ENCODE measurements around the gene LAMB1.

DNA sequence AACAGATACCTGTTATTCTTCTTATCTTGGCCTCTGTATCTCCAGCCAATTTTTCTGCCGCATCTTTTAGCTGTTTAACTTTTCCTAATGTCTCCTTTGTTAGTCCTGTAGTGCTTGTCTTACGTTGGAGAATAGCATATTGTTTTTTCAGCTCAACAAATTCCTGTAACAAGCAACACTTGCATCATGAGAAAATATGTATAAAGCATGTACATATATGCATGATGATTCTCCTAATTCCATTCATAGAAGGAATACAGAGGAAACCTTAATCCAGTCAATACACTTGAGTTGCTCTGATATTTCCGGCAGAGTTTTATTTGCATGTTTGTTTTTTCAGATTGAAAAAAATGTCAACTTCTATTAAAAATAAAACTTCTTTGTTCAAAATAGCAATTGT is 26.1 kb upstream of the LAMB1 start:
- TF ChIP-seq, protein P1, sequence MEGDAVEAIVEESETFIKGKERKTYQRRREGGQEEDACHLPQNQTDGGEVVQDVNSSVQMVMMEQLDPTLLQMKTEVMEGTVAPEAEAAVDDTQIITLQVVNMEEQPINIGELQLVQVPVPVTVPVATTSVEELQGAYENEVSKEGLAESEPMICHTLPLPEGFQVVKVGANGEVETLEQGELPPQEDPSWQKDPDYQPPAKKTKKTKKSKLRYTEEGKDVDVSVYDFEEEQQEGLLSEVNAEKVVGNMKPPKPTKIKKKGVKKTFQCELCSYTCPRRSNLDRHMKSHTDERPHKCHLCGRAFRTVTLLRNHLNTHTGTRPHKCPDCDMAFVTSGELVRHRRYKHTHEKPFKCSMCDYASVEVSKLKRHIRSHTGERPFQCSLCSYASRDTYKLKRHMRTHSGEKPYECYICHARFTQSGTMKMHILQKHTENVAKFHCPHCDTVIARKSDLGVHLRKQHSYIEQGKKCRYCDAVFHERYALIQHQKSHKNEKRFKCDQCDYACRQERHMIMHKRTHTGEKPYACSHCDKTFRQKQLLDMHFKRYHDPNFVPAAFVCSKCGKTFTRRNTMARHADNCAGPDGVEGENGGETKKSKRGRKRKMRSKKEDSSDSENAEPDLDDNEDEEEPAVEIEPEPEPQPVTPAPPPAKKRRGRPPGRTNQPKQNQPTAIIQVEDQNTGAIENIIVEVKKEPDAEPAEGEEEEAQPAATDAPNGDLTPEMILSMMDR (IDR thresholded peaks at IDR 0.05; ENCODE audit: insufficient read depth, low read length, poor library complexity, severe bottlenecking) = no peak
- TF ChIP-seq EZH2phosphoT487 (conservative IDR thresholded peaks at IDR 0.05; ENCODE audit: low read length) = no peak
